DOHH2 (cell line): ENCODE results near the gene MTFR1L.

Source experiments
- CTCF ChIP-seq: fragments of 200-600 bp; sonication (generic); IDR thresholded peaks from one replicate; pipeline ENCODE4 v1.5.1; 2014; ENCODE audit warnings: antibody characterized with exemption, mild to moderate bottlenecking, low read depth, low read length; ENCODE audit not compliant: poor library complexity, severe bottlenecking
- EZH2phosphoT487 ChIP-seq: fragments of 200-600 bp; sonication (generic); IDR thresholded peaks from 2 replicates; pipeline ENCODE4 v1.6.1; 2017; ENCODE audit warnings: borderline replicate concordance, mild to moderate bottlenecking, antibody characterized with exemption, low read length, moderate library complexity, mixed read lengths

- TF ChIP-seq CTCF (no peak), EZH2phosphoT487 (no peak)
Observed at GRCh38 chr1:25817840-25818501, 1.8 kb upstream of the MTFR1L start.
